Ascending aorta (tissue), 2 donors: ENCODE results near the gene CERT1. TPM values are rescaled to one million over a fixed set of nuclear protein-coding genes. Genes with fewer than 3 reads are reported as not detected.

Experiments used
- DNase-seq, 2 donors: peaks; one replicate each; pipeline ENCODE4 v3.0.0-alpha.2; 2019; ENCODE audit warnings: low spot score in 2 of 2
- H3K27ac ChIP-seq, 2 donors: fragments of 200-600 bp; sonication (generic); one replicate each; pipeline ENCODE4 v1.5.1; 2016 to 2017; ENCODE audit warnings: mild to moderate bottlenecking in 1 of 2
- H3K27me3 ChIP-seq: fragments of 200-600 bp; sonication (generic); one replicate; pipeline ENCODE4 v1.5.1; 2017
- H3K36me3 ChIP-seq, 2 donors: fragments of 200-600 bp; sonication (generic); one replicate each; pipeline ENCODE4 v1.5.1; 2016
- H3K4me1 ChIP-seq, 2 donors: fragments of 200-600 bp; sonication (generic); one replicate each; pipeline ENCODE4 v1.5.1; 2016 to 2017; ENCODE audit warnings: mild to moderate bottlenecking in 1 of 2
- H3K4me3 ChIP-seq, 2 donors: fragments of 200-600 bp; sonication (generic); one replicate each; pipeline ENCODE4 v1.5.1; 2016 to 2017; ENCODE audit warnings: mild to moderate bottlenecking in 1 of 2
- H3K9me3 ChIP-seq, 2 donors: fragments of 200-600 bp; sonication (generic); one replicate each; pipeline ENCODE4 v1.5.1; 2016
- CTCF ChIP-seq, 3 experiments: fragments of 200-600 bp in 2 of 3; fragments of 450-650 bp in 1 of 3; sonication (generic) in 2 of 3; IDR thresholded peaks; one replicate each; pipeline ENCODE4 v1.5.1; 2016 to 2019; ENCODE audit warnings: antibody characterized with exemption in 3 of 3, mild to moderate bottlenecking in 1 of 3, moderate library complexity in 1 of 3
- intact Hi-C: fragments of 100-400 bp; cut with DNase I; formaldehyde crosslinking; loops from one replicate; pipeline ENCODE4 v1.15.1; 2023
- total RNA-seq: library from RNA; depleted of rRNA; stranded (reverse); fragments of >200 nt; gene quantifications from one replicate; pipeline ENCODE4 v1.1.0, GENCODE V29; 2016

Gene CERT1
- total RNA-seq, 1 donor from 2014 or later: 29.8 TPM

- no peak for TF ChIP-seq CTCF (IDR thresholded peaks at IDR 0.05)
- DNase-seq: no peak
- Histone ChIP-seq H3K36me3 (no peaks in the 10 kb centered on the region), H3K9me3 (peaks cover 0 to 8% of the 10 kb centered on the region in 2 donors), H3K4me1 (no peaks in the 10 kb centered on the region), H3K27me3 (no peaks in the 10 kb centered on the region), H3K4me3 (no peak overlapping the region), H3K27ac (no peak overlapping the region)
- intact Hi-C loops: no loop called here
These were observed 72.7 kb downstream of the CERT1 start for GRCh38 chr5:75438722-75439121.

GRCh38 chr5:75435096-75435495, 76.3 kb downstream of the CERT1 start:
- Histone ChIP-seq H3K27me3 (no peaks in the 10 kb centered on the region), H3K9me3 (no peaks in the 10 kb centered on the region), H3K27ac (no peak overlapping the region), H3K4me3 (no peak overlapping the region), H3K4me1 (no peaks in the 10 kb centered on the region), H3K36me3 (no peaks in the 10 kb centered on the region)
- DNase-seq: no peak
- TF ChIP-seq CTCF (IDR thresholded peaks at IDR 0.05): no peak
- intact Hi-C loops: no loop called here

GRCh38 chr5:75433814-75434506, 77.5 kb downstream of the CERT1 start:
- no peaks in the 10 kb centered on the region for H3K9me3 ChIP-seq

GRCh38 chr5:75414241-75414640, 97.2 kb downstream of the CERT1 start:
- Histone ChIP-seq H3K9me3 (no peaks in the 10 kb centered on the region), H3K4me1 (no peaks in the 10 kb centered on the region), H3K27ac (no peak overlapping the region), H3K27me3 (no peaks in the 10 kb centered on the region), H3K4me3 (no peak overlapping the region), H3K36me3 (peaks cover 10 to 16% of the 10 kb centered on the region in 2 donors)
- intact Hi-C loops: no loop called here
- TF ChIP-seq CTCF (IDR thresholded peaks at IDR 0.05): no peak
- no peak for DNase-seq

More at GRCh38 chr5:75433814-75434506, 77.5 kb downstream of the CERT1 start:
- Histone ChIP-seq H3K27me3 (no peaks in the 10 kb centered on the region), H3K4me1 (no peaks in the 10 kb centered on the region), H3K27ac (no peak overlapping the region), H3K4me3 (no peak overlapping the region), H3K36me3 (no peaks in the 10 kb centered on the region)
- DNase-seq: no peak
- no peak for TF ChIP-seq CTCF (IDR thresholded peaks at IDR 0.05)
- intact Hi-C loops: no loop called here

GRCh38 chr5:75412111-75412990, 99.1 kb downstream of the CERT1 start:
- no peaks in the 10 kb centered on the region for H3K9me3 ChIP-seq
- DNase-seq: no peak
- intact Hi-C loops: no loop called here
- no peaks in the 10 kb centered on the region for H3K4me1 ChIP-seq
- H3K27me3 ChIP-seq: no peaks in the 10 kb centered on the region
- no peak for TF ChIP-seq CTCF (IDR thresholded peaks at IDR 0.05)
- no peak overlapping the region for H3K27ac ChIP-seq
- no peak overlapping the region for H3K4me3 ChIP-seq
- peaks cover 5 to 6% of the 10 kb centered on the region in 2 donors for H3K36me3 ChIP-seq
